IMR-90 (cell line): ENCODE measurements around the gene ANKFN1. TPM values are rescaled to one million over a fixed set of nuclear protein-coding genes. Genes with fewer than 3 reads are reported as not detected.

Source experiments
- ATAC-seq: fragments of 200-7000 bp; cut with Tn5 transposase; 2 replicates; pipeline ENCODE4 v1.9.1; 2020; ENCODE audit warnings: low read depth, mild to moderate bottlenecking, moderate library complexity
- BruUV-seq: library from RNA; stranded (reverse); fragments of 400-500 nt; replicated peaks from 2 replicates; lab custom pipeline; 2021; lab: Mats Ljungman, UMichigan
- CTCF ChIA-PET: fragments of 300-600 bp; formaldehyde crosslinking; extraction: SDS; loops from one replicate; lab custom pipeline; 2021; ENCODE audit warnings: antibody characterized with exemption; lab: Yijun Ruan, JAX
- POLR2A ChIA-PET: fragments of 300-600 bp; sonication (Branson Sonifier 250); formaldehyde crosslinking; loops from one replicate; lab custom pipeline; 2022; ENCODE audit warnings: antibody characterized with exemption; ENCODE audit not compliant: unreplicated experiment; lab: Charles Lee
- DNase-seq: peaks from one replicate; pipeline ENCODE4 v3.0.0; 2013
- H2AFZ ChIP-seq: replicated peaks from 2 replicates; pipeline ENCODE3; 2013; ENCODE audit warnings: low read length, mild to moderate bottlenecking; ENCODE audit not compliant: poor library complexity
- H2AK5ac ChIP-seq: 2 replicates; pipeline ENCODE4 v1.6.1; 2013; ENCODE audit warnings: low read depth, low read length, inconsistent platforms
- H2AK9ac ChIP-seq: replicated peaks from 2 replicates; pipeline ENCODE3; 2013; ENCODE audit warnings: mild to moderate bottlenecking, low read depth, low read length, moderate library complexity; ENCODE audit not compliant: poor library complexity
- H2BK120ac ChIP-seq: 2 replicates; pipeline ENCODE4 v1.6.1; 2013; ENCODE audit warnings: low read depth, low read length, inconsistent platforms
- H2BK15ac ChIP-seq: 3 replicates; pipeline ENCODE4 v1.6.1; 2013; ENCODE audit warnings: low read depth, low read length, inconsistent platforms
- H2BK20ac ChIP-seq: 2 replicates; pipeline ENCODE4 v1.6.1; 2013; ENCODE audit warnings: low read depth, mild to moderate bottlenecking, inconsistent platforms, low read length, moderate library complexity
- H2BK5ac ChIP-seq: 2 replicates; pipeline ENCODE4 v1.6.1; 2013; ENCODE audit warnings: mild to moderate bottlenecking, low read depth, low read length, inconsistent platforms; ENCODE audit not compliant: poor library complexity, severe bottlenecking
- H3K14ac ChIP-seq: replicated peaks from 2 replicates; pipeline ENCODE4 v1.6.1; 2013; ENCODE audit warnings: low read depth, low read length, inconsistent platforms
- H3K18ac ChIP-seq: 2 replicates; pipeline ENCODE4 v1.6.1; 2013; ENCODE audit warnings: low read depth, low read length, control low read depth
- H3K23ac ChIP-seq: 2 replicates; pipeline ENCODE4 v1.6.1; 2013; ENCODE audit warnings: low read depth, low read length, inconsistent platforms
- H3K27ac ChIP-seq: 2 replicates; pipeline ENCODE4 v1.5.1; 2013; ENCODE audit warnings: mild to moderate bottlenecking, control low read depth, low read length; ENCODE audit not compliant: insufficient read depth
- H3K27me3 ChIP-seq: 2 replicates; pipeline ENCODE4 v1.6.1; 2013; ENCODE audit warnings: low read length; ENCODE audit not compliant: control insufficient read depth, insufficient read depth
- H3K36me3 ChIP-seq: 2 replicates; pipeline ENCODE4 v1.6.1; 2013; ENCODE audit warnings: low read length, mixed read lengths; ENCODE audit not compliant: control insufficient read depth, insufficient read depth
- H3K4ac ChIP-seq: 2 replicates; pipeline ENCODE4 v1.6.1; 2013; ENCODE audit warnings: low read depth, low read length, inconsistent platforms
- H3K4me1 ChIP-seq: 2 replicates; pipeline ENCODE4 v1.6.1; 2013; ENCODE audit warnings: low read length, mixed read lengths; ENCODE audit not compliant: control insufficient read depth, insufficient read depth
- H3K4me2 ChIP-seq: 2 replicates; pipeline ENCODE4 v1.6.1; 2013; ENCODE audit warnings: low read depth, mild to moderate bottlenecking, control low read depth, low read length, moderate library complexity
- H3K4me3 ChIP-seq: 2 replicates; pipeline ENCODE4 v1.5.1; 2013; ENCODE audit warnings: low read depth, mild to moderate bottlenecking, control low read depth, low read length, moderate library complexity; ENCODE audit not compliant: insufficient read depth
- H3K56ac ChIP-seq: 2 replicates; pipeline ENCODE4 v1.6.1; 2013; ENCODE audit warnings: low read length, inconsistent platforms; ENCODE audit not compliant: insufficient read depth; ENCODE audit errors: extremely low read depth
- H3K79me1 ChIP-seq, 2 experiments: 2 replicates each; pipeline ENCODE4 v1.6.1; 2013; ENCODE audit warnings: low read length in 2 of 2, inconsistent platforms in 1 of 2, low read depth in 1 of 2
- H3K9ac ChIP-seq: 2 replicates; pipeline ENCODE4 v1.6.1; 2013; ENCODE audit warnings: low read depth, low read length, control low read depth
- H3K9me1 ChIP-seq: 2 replicates; pipeline ENCODE4 v1.6.1; 2013; ENCODE audit warnings: low read length, inconsistent platforms; ENCODE audit not compliant: insufficient read depth
- H3K9me3 ChIP-seq: 2 replicates; pipeline ENCODE4 v1.6.1; 2013; ENCODE audit warnings: low read length; ENCODE audit not compliant: control insufficient read depth, insufficient read depth
- H4K20me1 ChIP-seq: 2 replicates; pipeline ENCODE4 v1.6.1; 2013; ENCODE audit warnings: low read length, inconsistent platforms; ENCODE audit not compliant: insufficient read depth
- H4K5ac ChIP-seq: 2 replicates; pipeline ENCODE4 v1.6.1; 2013; ENCODE audit warnings: mild to moderate bottlenecking, low read depth, low read length, control low read depth
- H4K8ac ChIP-seq, 2 experiments: 2 replicates each; pipeline ENCODE4 v1.6.1; 2013; ENCODE audit warnings: low read depth in 2 of 2, low read length in 2 of 2, control low read depth in 1 of 2, inconsistent platforms in 1 of 2
- H4K91ac ChIP-seq: 2 replicates; pipeline ENCODE4 v1.6.1; 2013; ENCODE audit warnings: low read depth, low read length, inconsistent platforms; ENCODE audit not compliant: insufficient read depth
- BHLHE40 ChIP-seq: fragments of 150-350 bp; IDR thresholded peaks from 2 replicates; pipeline ENCODE4 v1.6.1; 2016; ENCODE audit warnings: mild to moderate bottlenecking, low read depth, low read length
- CEBPB ChIP-seq: IDR thresholded peaks from 2 replicates; pipeline ENCODE4 v1.6.1; 2012; ENCODE audit warnings: low read depth, low read length, improper control_type of control experiment
- CHD1 ChIP-seq: IDR thresholded peaks from 2 replicates; pipeline ENCODE4 v1.6.1; 2012; ENCODE audit warnings: low read depth, low read length, improper control_type of control experiment
- CTCF ChIP-seq: conservative IDR thresholded peaks from 2 replicates; pipeline ENCODE4 v1.5.1; 2012; ENCODE audit warnings: mild to moderate bottlenecking, low read depth, low read length, improper control_type of control experiment
- ELK1 ChIP-seq: fragments of 150-350 bp; IDR thresholded peaks from 2 replicates; pipeline ENCODE4 v1.6.1; 2016; ENCODE audit warnings: low read depth, mild to moderate bottlenecking, low read length, moderate library complexity, borderline replicate concordance
- FOS ChIP-seq: fragments of 150-350 bp; IDR thresholded peaks from 2 replicates; pipeline ENCODE4 v1.6.1; 2016; ENCODE audit warnings: low read depth, low read length
- MAFK ChIP-seq: IDR thresholded peaks from 2 replicates; pipeline ENCODE4 v1.6.1; 2012; ENCODE audit warnings: low read depth, low read length, improper control_type of control experiment
- MAZ ChIP-seq: IDR thresholded peaks from 2 replicates; pipeline ENCODE4 v1.6.1; 2012; ENCODE audit warnings: low read depth, mild to moderate bottlenecking, low read length, improper control_type of control experiment, moderate library complexity, borderline replicate concordance
- MXI1 ChIP-seq: IDR thresholded peaks from 2 replicates; pipeline ENCODE4 v1.6.1; 2012; ENCODE audit warnings: low read depth, mild to moderate bottlenecking, low read length, moderate library complexity, borderline replicate concordance
- NFE2L2 ChIP-seq: fragments of 150-350 bp; IDR thresholded peaks from 2 replicates; pipeline ENCODE4 v1.6.1; 2016; ENCODE audit warnings: low read depth, mild to moderate bottlenecking, low read length
- POLR2A ChIP-seq: IDR thresholded peaks from 2 replicates; pipeline ENCODE4 v1.6.1; 2012; ENCODE audit warnings: mild to moderate bottlenecking, low read depth, low read length
- RAD21 ChIP-seq: IDR thresholded peaks from 2 replicates; pipeline ENCODE4 v1.6.1; 2012; ENCODE audit warnings: low read length, improper control_type of control experiment
- RCOR1 ChIP-seq: IDR thresholded peaks from 2 replicates; pipeline ENCODE4 v1.6.1; 2012; ENCODE audit warnings: mild to moderate bottlenecking, low read length, improper control_type of control experiment; ENCODE audit not compliant: insufficient replicate concordance
- RFX5 ChIP-seq: IDR thresholded peaks from 2 replicates; pipeline ENCODE4 v1.8.0; 2012; ENCODE audit warnings: low read depth, mild to moderate bottlenecking, low read length, moderate library complexity
- SMC3 ChIP-seq: fragments of 150-350 bp; IDR thresholded peaks from 2 replicates; pipeline ENCODE4 v1.6.1; 2016; ENCODE audit warnings: low read depth, mild to moderate bottlenecking, antibody characterized with exemption, low read length, moderate library complexity
- USF2 ChIP-seq: fragments of 150-350 bp; IDR thresholded peaks from 2 replicates; pipeline ENCODE4 v1.6.1; 2017; ENCODE audit warnings: mild to moderate bottlenecking, antibody characterized with exemption, low read length, low read depth
- WGBS, 2 experiments: methylation state at CpG; one replicate each; pipeline versions ENCODE4 v1.1.5 to v1.1.7; 2013; ENCODE audit warnings: missing lambda C conversion rate in 2 of 2; ENCODE audit not compliant: insufficient read length in 1 of 2; ENCODE audit errors: extremely low coverage in 2 of 2; 5-methylcytosine and 5-hydroxymethylcytosine counted together
- dilution Hi-C: fragments of 300-500 bp; cut with HindIII; formaldehyde crosslinking; loops from one replicate; pipeline ENCODE4 v1.14.3; 2018; ENCODE audit warnings: low sequenced_read_pairs; ENCODE audit not compliant: unreplicated experiment
- in situ Hi-C: fragments of 300-500 bp; cut with MboI; formaldehyde crosslinking; loops from 3 replicates; pipeline ENCODE4 v1.14.3; 2019; ENCODE audit warnings: low sequenced_read_pairs, inconsistent platforms, mixed read lengths
- intact Hi-C: fragments of 100-400 bp; cut with micrococcal nuclease; formaldehyde crosslinking; loops from 2 replicates; pipeline ENCODE4 v1.10.0; 2022
- polyA plus RNA-seq, 3 experiments: library from polyadenylated mRNA; depleted of rRNA; stranded (reverse); fragments of >200 nt; gene quantifications; 2 replicates each; pipeline ENCODE4 v1.2.3, GENCODE V29; 2012; ENCODE audit warnings: low replicate concordance in 1 of 3
- total RNA-seq: library from RNA; depleted of rRNA; stranded (reverse); fragments of >200 nt; gene quantifications from 2 replicates; pipeline ENCODE4 v1.2.3, GENCODE V29; 2012

Gene ANKFN1
- total and polyA plus RNA-seq, 2 of the 4 experiments (the other 2 are of a cell fraction), result not detected

- no peak overlapping the region for H2AK9ac ChIP-seq
- DNase-seq, result no peak
- ATAC-seq, result no peak
- no peak overlapping the region; the same call in 1 of the 2 replicates for H2BK120ac ChIP-seq
- no peaks in the 10 kb centered on the region for H3K9me1 ChIP-seq
- H2AK5ac ChIP-seq, result no peak overlapping the region
- H3K9ac ChIP-seq, result no peak overlapping the region
- no peak overlapping the region for H2BK20ac ChIP-seq
- H3K36me3 ChIP-seq, result no peaks in the 10 kb centered on the region
- POLR2A ChIA-PET, result no interaction called here
- no peak overlapping the region for H4K8ac ChIP-seq
- no peaks in the 10 kb centered on the region for H4K20me1 ChIP-seq
- H3K23ac ChIP-seq, result no peak overlapping the region
- H3K27me3 ChIP-seq, result no peaks in the 10 kb centered on the region
- no peak overlapping the region for H2BK5ac ChIP-seq
- 0 out of 2 replicates have a peak, but pooled peaks cover 1% of the 10 kb centered on the region for H3K4me1 ChIP-seq
- H2BK15ac ChIP-seq, result no peak overlapping the region
- CTCF ChIA-PET, result interaction anchor here (0.6 kb wide), 1 partner anchor 302 kb away, joined by 3 read pairs; no protein-coding TSS in a partner anchor
- WGBS, 2 experiments, result 61% methylated on average over 2 of the region's 4 CpGs; no CpG with 5 or more reads in 1 of the 2 experiments
- no peak overlapping the region for H2AFZ ChIP-seq
- no peak overlapping the region for H4K5ac ChIP-seq
- H4K91ac ChIP-seq, result no peak overlapping the region
- no peaks in the 10 kb centered on the region for H3K9me3 ChIP-seq
- no peak overlapping the region for H3K56ac ChIP-seq
- H3K4me3 ChIP-seq, result no peak overlapping the region
- dilution Hi-C loops, result no loop called here
- no peak overlapping the region for H3K14ac ChIP-seq
- intact Hi-C loops, result loop anchor here (10.0 kb wide), 1 partner anchor 282 kb away; no protein-coding TSS in a partner anchor
- H3K4ac ChIP-seq, result no peak overlapping the region
- TF ChIP-seq RCOR1 (no peak), CHD1 (no peak), CEBPB (no peak), MXI1 (no peak), SMC3 (no peak), CTCF (no peak), RFX5 (no peak), FOS (no peak), USF2 (no peak), NFE2L2 (no peak), BHLHE40 (no peak), MAZ (no peak), MAFK (no peak), ELK1 (no peak), POLR2A (no peak), RAD21 (no peak)
- no peaks in the 10 kb centered on the region for H3K79me1 ChIP-seq
- H3K18ac ChIP-seq, result no peak overlapping the region
- H3K4me2 ChIP-seq, result no peak overlapping the region
- no TSS peak for BruUV-seq
- in situ Hi-C loops, result no loop called here
- H3K27ac ChIP-seq, result no peak overlapping the region
These were observed 279.2 kb downstream of the ANKFN1 start for GRCh38 chr17:56432443-56432842.
